GM19397 (cell line): ENCODE data around the gene DST.

Source experiments
- ATAC-seq: cut with Tn5 transposase; IDR thresholded peaks from one replicate; pipeline ENCODE4 v1.9.1; 2021; ENCODE audit warnings: mild to moderate bottlenecking, moderate library complexity; ENCODE audit not compliant: unreplicated experiment

The DST gene

GRCh38 chr6:56444855-56445254, 197.8 kb downstream of the DST start:
- no peak for ATAC-seq

GRCh38 chr6:56440551-56440981, 202.1 kb downstream of the DST start:
- no peak for ATAC-seq

- ATAC-seq = no peak
Observed at GRCh38 chr6:56437171-56437900, 205.4 kb downstream of the DST start.

- ATAC-seq = no peak
Observed at GRCh38 chr6:56435754-56436153, 206.9 kb downstream of the DST start.

- ATAC-seq = no peak
Observed at GRCh38 chr6:56435326-56435725, 207.4 kb downstream of the DST start.

GRCh38 chr6:56434606-56435005, 208.1 kb downstream of the DST start:
- ATAC-seq = no peak

GRCh38 chr6:56433119-56433518, 209.6 kb downstream of the DST start:
- ATAC-seq = no peak

GRCh38 chr6:56432194-56432593, 210.5 kb downstream of the DST start:
- ATAC-seq = no peak

- ATAC-seq = no peak
Observed at GRCh38 chr6:56430629-56431600, 211.8 kb downstream of the DST start.

GRCh38 chr6:56424542-56425083, 218.1 kb downstream of the DST start:
- ATAC-seq = no peak

GRCh38 chr6:56424064-56424463, 218.6 kb downstream of the DST start:
- no peak for ATAC-seq

- no peak for ATAC-seq
Observed at GRCh38 chr6:56420296-56420695, 222.4 kb downstream of the DST start.

- ATAC-seq = no peak
Observed at GRCh38 chr6:56419191-56419590, 223.5 kb downstream of the DST start.

GRCh38 chr6:56417823-56418222, 224.9 kb downstream of the DST start:
- no peak for ATAC-seq

- ATAC-seq = no peak
Observed at GRCh38 chr6:56416247-56416646, 226.4 kb downstream of the DST start.

- ATAC-seq = no peak
Observed at GRCh38 chr6:56408976-56409375, 233.7 kb downstream of the DST start.
